Cardiac septum (tissue), 1 donor: ENCODE data around the gene TCF7L2. TPM values are rescaled to one million over a fixed set of nuclear protein-coding genes. Genes with fewer than 3 reads are reported as not detected.
A peak's percentile ranks its signal among the peaks of the same experiment; 100 is the strongest.

Experiments used
- DNase-seq: peaks from one replicate; pipeline ENCODE4 v3.0.0-alpha.2; 2020; ENCODE audit warnings: low spot score
- intact Hi-C: fragments of 100-400 bp; cut with DNase I; formaldehyde crosslinking; loops from one replicate; pipeline ENCODE4 v1.14.0; 2022
- total RNA-seq: library from RNA; stranded (reverse); fragmentation: NEBNext Ultra II Directional; extraction: Animal tissue kit (Norgen Biotek cat#: 25700); gene quantifications from one replicate; pipeline ENCODE4 v1.2.1, GENCODE V29; 2021
- donor health status: DM: no; HTN: no; CAD: no.

Gene TCF7L2
- total RNA-seq, 1 donor from 2014 or later: 11.7 TPM

DNA sequence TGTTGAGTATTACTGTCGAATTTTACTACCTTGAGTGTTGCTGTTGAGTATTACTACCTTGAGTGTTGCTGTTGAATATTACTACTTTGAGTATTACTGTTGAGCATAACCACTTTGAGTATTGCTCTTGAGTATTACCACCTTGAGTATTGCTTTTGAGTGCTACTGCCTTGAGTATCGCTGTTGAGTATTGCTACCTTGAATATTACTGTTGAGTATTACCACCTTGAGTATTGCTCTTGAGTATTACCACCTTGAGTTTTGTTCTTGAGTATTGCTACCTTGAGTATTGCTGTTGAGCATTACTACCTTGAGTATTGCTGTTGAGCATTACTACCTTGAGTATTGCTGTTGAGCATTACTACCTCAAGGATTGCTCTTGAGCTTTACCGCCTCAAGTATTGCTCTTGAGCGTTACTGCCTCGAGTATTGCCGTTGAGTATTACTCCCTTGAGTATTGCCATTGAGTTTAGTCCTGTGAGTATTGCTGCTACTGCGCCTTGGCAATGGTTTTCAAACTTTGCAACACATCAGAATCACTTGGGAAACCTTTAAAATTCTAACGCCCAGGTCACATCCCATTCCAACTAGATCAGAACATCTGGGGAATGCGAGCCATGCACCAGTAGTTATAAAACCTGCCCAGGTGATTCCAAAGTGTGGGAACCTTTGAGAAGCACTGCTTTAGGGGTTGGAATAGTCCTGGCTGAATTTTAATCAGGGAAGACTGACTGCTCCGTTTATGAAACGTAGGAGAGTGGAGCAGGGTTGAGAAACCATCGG lies 61.7 kb downstream of the TCF7L2 start:
- DNase-seq: no peak
- intact Hi-C loops: no loop called here

DNA sequence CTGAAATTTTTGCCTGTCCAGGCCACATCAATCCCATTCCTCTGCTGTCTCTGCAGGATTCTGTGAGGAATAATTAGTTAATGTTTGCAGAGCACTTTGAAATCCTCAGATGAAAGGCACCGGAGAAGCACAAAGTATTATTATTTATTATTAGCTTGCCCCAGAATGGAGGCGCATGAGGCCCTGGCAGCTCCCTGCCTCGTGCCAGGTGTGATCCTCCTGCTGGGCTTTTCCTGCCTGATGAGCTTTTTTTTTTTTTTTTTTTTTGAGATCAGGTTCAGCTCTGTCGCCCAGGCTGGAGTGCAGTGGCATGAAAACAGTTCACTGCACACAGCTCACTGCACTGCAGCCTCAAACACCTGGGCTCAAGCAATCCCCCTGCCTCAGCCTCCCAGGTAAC lies 65.2 kb downstream of the TCF7L2 start:
- DNase-seq: no peak
- intact Hi-C loops: no loop called here

DNA sequence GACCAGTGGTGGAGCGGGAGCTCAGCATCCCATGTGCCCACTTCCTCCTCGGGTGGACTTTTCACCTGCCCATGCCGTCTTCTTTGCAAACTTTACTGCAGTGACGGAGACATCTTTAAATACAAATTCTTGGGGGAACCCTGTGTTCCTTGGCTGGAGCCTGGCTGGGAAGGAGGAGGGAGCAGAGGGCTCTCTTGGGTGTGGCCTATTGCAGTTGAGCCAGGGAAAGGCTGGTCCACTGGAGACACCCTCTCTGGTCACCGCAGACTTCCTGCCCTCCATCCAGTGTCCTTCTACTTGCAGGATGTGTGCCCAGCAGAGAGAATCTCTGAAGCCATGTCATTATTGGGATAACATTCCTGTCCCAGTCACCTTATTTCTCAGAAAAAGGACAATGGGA lies 67.3 kb downstream of the TCF7L2 start:
- DNase-seq: no peak
- intact Hi-C loops: no loop called here

- DNase-seq: no peak
- intact Hi-C loops: no loop called here
Measured at GRCh38 chr10:113018034-113018433, 68.0 kb downstream of the TCF7L2 start.

GRCh38 chr10:113019096-113019495 lies 69.0 kb downstream of the TCF7L2 start:
- intact Hi-C loops: no loop called here
- DNase-seq: no peak

DNA sequence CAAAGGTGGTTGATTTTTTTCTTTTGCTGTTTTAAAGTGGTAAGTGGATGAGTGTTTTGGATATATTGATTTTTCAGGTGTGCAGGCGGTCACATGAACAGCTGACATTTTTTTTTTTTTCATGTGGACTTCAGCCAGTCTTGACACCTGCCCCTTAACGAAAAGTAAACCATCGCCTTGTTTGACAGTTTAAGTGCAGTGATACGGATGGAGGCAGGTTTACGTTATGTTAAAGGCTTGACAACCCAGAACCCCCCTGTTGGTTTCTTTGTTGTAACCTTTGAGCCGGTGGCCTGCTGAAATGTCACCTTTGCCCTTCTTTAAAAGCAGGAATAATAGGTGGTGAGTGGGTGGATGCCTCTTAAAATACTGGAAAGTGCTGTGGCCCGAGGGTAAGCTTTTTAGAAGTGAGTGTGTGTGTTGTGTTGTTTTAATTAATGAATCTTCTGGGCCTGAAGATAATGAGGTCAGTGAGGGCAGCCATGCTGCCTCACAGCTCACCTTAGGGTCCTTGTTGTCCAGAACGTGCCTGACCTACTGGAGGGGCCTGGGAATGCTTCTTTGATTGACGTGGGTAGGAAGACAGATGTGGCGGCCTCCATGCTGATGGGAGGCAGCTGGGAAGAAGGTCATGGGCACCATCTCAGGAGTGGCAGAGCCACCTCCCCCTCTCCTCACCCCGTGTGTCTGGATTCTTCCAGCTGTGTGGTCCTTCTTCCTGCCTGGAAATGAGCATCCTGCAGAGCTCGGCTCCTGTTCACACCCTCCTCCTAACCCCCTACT lies 69.8 kb downstream of the TCF7L2 start:
- intact Hi-C loops: loop anchor here (5.0 kb wide), 1 partner anchor 53 kb away; no protein-coding TSS in a partner anchor
- no peak for DNase-seq

DNA sequence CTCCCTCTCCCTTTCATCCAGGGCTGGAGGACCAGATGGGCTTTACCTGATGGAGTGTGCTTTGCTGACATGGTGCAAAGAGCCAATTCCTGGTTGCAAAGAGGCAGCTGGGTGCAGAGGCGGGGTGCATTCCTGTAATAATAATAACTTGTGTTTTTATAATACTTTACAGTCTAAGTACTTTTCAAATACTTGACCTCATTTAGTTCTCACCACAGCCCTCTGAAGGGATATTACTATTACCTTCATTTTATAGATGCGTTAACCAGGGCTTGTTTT lies 70.4 kb downstream of the TCF7L2 start:
- intact Hi-C loops: loop anchor here (5.0 kb wide), 1 partner anchor 53 kb away; no protein-coding TSS in a partner anchor

DNA sequence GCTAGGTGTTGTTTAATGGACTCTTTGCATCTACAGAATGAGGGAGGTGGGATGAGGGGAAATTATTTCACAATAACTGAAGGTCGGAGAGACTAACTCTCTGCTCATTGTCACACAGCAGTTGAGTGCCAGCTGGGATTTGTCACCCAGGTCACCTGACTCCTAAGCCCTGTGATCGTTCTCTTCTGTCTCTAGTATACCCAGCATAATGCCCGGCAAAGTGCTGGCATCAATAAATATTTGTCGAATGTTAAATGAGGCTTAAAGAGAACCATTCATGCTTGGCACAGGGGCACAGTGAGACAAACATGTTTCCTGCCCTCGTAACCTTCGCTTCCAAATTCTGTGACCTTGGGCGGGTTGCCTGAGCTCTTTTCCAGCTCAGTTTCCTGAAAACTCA lies 70.8 kb downstream of the TCF7L2 start:
- no peak for DNase-seq
- intact Hi-C loops: loop anchor here (5.0 kb wide), 1 partner anchor 54 kb away; no protein-coding TSS in a partner anchor

More for the DNA sequence above, 70.4 kb downstream of the TCF7L2 start:
- DNase-seq: no peak

- intact Hi-C loops: loop anchor here (5.0 kb wide), 1 partner anchor 54 kb away; no protein-coding TSS in a partner anchor
- DNase-seq: no peak
Measured at GRCh38 chr10:113021268-113022040, 71.4 kb downstream of the TCF7L2 start.

DNA sequence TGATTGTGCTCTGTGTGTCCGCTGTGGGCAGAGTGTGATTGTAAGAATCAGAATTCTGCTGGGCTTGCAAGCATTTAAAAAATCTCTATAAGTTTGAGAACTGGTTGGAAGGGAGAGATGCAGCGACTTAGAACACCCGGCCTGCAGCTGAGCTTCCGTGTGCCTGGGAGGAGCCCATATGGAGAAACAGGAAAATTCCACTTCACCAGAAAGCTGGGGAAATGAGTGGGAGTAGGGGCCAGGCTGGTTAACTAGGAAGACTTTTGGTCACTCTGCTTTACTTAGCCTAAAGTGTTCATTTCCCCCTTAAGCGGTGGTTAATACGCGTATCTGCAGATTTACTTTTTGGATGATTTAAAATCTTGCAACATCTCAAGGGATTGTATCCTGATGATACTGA lies 72.2 kb downstream of the TCF7L2 start:
- DNase-seq: no peak
- intact Hi-C loops: loop anchor here (5.0 kb wide), 1 partner anchor 55 kb away; no protein-coding TSS in a partner anchor

- intact Hi-C loops: loop anchor here (5.0 kb wide), 1 partner anchor 56 kb away; no protein-coding TSS in a partner anchor
- no peak for DNase-seq
Measured at GRCh38 chr10:113023017-113023416, 73.0 kb downstream of the TCF7L2 start.

DNA sequence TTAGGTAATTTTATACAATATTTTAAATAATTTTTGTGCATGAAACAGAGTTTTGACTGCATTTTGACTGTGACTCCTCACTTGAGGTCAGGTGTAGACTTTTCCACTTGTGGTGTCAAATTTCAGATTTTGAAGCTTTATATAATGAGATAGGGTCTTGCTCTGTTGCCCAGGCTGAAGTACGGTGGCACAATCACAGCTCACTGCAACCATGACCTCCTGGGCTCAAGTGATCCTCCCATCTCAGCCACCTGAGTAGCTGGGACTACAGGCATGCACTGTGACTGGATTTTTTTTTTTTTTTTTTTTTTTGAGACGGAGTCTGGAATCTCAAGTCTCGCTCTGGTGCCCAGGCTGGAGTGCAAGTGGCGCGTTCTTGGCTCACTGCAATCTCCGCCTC lies 74.9 kb downstream of the TCF7L2 start:
- no peak for DNase-seq

DNA sequence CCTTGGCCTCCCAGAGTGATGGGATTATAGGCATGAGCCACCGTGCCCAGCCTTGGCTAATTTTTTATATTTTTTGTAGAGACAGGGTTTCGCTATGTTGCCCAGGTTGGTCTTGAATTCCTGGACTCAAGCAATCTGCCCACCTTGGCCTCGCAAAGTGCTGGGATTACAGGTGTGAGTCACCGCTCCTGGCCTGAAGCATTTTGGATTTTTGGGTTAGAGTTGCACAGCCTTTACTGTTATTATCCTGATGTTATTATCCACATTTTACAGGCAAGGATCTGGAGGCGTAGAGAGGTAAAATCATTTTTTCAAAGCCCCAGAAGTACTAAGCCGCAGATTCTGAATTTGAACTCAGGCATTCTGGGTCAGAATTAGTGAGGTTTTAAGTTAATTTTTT lies 75.4 kb downstream of the TCF7L2 start:
- no peak for DNase-seq
- intact Hi-C loops: no loop called here

More for the DNA sequence above, 74.9 kb downstream of the TCF7L2 start:
- intact Hi-C loops: loop anchor here (5.0 kb wide), 1 partner anchor 58 kb away; no protein-coding TSS in a partner anchor

DNA sequence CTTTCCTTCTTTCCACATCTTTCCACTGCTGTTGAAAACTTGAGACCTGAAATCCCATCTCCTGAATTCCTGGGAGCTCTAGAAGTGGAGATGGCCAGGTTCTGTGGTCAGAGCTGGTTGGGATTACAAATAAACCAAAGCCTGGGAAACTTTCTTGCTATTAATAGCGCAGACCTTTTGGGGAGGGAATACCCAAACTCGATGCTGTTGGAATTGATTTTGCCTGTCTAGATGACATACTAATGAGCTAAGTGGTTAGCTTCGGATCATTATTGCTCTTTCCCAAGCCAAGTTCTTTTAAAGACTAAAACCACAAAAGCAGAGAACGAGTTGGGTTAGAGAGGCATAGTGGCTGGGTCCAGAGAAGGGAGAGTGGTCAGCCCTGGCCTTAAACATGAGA lies 76.6 kb downstream of the TCF7L2 start:
- intact Hi-C loops: no loop called here
- DNase-seq: no peak

DNA sequence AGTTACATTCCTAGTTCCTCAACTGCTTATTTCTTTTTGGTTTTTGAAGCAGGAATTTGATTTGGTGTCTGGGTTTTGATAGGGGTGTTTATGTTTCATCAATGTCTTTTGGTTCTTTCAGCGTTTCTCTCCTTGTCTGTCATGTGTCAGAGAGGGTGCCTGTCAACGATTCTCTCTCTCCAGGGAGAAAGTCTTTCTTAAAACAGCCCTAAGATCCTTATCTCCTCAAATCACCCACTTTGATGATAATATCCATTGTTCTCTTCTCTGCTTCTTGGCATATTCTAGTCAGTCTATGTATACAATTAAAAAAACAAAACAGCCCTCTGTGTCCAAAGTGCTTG lies 77.2 kb downstream of the TCF7L2 start:
- DNase-seq: no peak
- intact Hi-C loops: no loop called here

DNA sequence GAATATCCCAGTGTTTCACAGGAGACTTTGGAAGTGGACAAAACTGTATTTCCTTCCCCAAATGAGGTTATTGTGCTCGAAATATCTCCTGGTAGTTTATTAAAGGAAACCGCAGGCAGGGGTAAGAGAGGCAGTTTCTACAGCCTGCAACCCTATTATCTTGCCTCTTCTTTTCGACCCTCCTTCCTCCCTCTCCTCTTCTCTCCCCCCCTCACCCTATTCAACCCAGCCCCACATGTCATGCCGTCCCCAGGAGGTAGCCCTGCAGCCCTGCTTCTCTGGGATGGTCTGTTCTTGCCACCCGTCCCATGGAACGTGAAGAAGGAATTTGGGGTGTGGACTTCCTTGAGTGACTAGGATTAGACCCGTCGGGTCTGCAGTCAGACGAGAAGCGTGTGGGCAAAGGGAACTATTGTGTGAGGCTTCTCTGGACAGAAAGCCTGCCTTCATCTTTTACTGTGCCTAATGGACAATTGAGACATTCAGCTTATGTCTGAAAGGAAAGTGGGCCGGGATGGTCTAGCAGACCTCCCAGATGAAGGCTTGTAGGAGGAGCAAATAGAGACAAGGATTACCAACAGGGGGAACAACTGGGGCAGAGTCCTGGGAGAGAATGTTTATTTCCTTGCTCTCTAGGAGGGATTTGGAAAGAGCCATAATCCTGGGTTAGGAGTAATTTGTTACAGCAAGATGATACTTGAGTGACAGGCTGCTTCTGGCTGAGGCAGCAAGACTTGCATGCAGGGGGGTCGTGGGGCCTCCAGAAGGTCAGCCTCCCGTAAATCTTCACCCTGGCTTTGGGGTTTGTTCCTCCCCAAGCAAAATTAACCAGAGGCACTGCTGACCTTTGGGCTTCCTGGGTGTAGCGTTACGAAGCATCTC lies 77.8 kb downstream of the TCF7L2 start:
- intact Hi-C loops: no loop called here
- DNase-seq: peak; percentile 76

GRCh38 chr10:113028456-113029440 lies 78.7 kb downstream of the TCF7L2 start:
- intact Hi-C loops: no loop called here
- DNase-seq: peak; percentile 29

GRCh38 chr10:113030453-113030852 lies 80.4 kb downstream of the TCF7L2 start:
- intact Hi-C loops: no loop called here
- peak; percentile 12 for DNase-seq
